Measurements from ENCODE around the gene ST3GAL5.
A peak's percentile ranks its signal among the peaks of the same experiment; 100 is the strongest.

ST3GAL5 gene

DNA sequence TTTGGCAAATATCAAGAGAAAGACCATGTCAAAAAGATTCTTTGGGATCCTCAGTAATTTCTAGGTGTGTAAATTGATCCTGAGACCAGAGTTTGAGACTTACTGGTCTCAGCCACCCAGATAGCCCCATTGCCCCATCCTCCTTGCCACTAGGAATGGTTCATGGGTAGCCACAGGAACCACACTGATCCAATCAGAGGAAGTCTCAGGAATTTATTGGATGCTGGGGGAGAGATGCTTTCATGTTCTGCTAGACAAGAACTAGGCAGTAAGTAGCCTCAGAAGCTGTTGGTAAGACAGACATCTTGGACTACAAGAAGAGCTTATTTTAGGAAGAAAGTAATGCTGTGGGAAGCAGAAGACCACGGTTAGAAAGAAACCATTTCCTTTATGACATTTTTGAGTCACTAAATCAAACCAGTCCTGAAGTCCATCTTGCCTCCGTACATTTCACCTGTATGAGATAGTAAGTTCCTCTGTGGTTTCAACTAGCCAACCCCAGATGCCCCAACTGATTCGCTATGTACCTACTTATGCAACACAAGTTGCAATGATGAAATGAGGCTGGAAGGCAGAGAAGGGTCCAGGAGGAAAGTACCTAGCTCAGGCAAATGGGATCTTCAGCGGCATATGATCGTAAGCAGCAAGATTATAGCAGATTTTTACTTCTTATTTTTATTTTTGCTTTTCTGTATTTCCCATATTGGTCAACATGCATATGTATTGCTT is 3.6 kb upstream of the ST3GAL5 start:
- peaks cover 3% of the 10 kb centered on the region for H3K4me1 ChIP-seq (ENCODE audit: insufficient read depth, insufficient read length)
- no peaks in the 10 kb centered on the region for H3K36me3 ChIP-seq (ENCODE audit: insufficient read depth, insufficient read length, low read length)
- TF ChIP-seq YY1 (IDR thresholded peaks at IDR 0.05; ENCODE audit: insufficient read depth, insufficient read length) (no peak), SUZ12 (IDR thresholded peaks at IDR 0.05; ENCODE audit: extremely low read depth, insufficient read depth, insufficient read length) (no peak), ZNF274 (IDR thresholded peaks at IDR 0.05; ENCODE audit: low read depth, low read length) (no peak)
- DNase-seq (ENCODE audit: low read depth, low spot score) = no peak
- no peak overlapping the region for H3K9ac ChIP-seq (ENCODE audit: insufficient read length, low read depth)
- peaks cover 29% of the 10 kb centered on the region for H3K27me3 ChIP-seq (ENCODE audit: insufficient read depth, insufficient read length)
- no peak overlapping the region for H3K4me3 ChIP-seq (ENCODE audit: insufficient read length, low read depth)
- peaks cover 10% of the 10 kb centered on the region; the same call in 1 of the 2 replicates for H3K9me3 ChIP-seq (ENCODE audit: insufficient read depth, low read length)

DNA sequence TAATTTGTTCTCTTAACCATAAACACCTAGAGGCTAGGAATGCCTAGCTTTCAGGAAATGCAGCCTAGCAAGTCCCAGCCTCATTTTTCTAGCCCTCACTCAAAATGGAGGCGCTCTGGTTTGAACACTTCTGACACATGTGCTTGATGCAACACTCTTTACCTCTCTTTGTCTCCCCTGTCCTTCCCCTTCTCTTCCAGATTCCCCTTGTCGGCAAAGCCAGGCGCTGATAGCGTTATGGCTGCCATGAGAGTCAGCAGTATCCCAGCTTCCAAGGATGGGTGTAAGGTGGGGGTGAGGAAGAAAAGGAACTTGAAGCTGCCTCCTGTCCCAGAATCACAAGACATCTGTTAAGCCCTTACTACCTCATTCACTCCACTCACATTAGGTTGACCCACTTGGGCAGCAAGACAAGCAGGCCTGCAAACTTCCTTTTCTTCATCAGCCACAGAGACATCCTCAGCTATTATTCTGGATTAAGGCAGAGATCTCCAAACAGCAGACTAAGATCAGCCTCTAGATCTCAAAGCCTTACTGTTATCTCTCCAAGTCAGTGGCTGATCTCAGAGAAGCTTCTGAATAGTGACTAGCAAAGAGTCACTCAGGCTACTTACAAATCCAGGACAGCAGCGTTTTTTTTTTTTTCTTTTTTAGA is 1.9 kb upstream of the ST3GAL5 start:
- Histone ChIP-seq H3K4me1 (ENCODE audit: insufficient read depth, insufficient read length) (peaks cover 3% of the 10 kb centered on the region), H3K27me3 (ENCODE audit: insufficient read depth, insufficient read length) (peaks cover 35% of the 10 kb centered on the region), H3K9me3 (ENCODE audit: insufficient read depth, low read length) (peaks cover 10% of the 10 kb centered on the region; the same call in 1 of the 2 replicates), H3K4me3 (ENCODE audit: insufficient read length, low read depth) (no peak overlapping the region), H3K9ac (ENCODE audit: insufficient read length, low read depth) (no peak overlapping the region), H3K36me3 (ENCODE audit: insufficient read depth, insufficient read length, low read length) (no peaks in the 10 kb centered on the region)
- no peak for TF ChIP-seq ZNF274 (IDR thresholded peaks at IDR 0.05; ENCODE audit: low read depth, low read length)
- TF ChIP-seq YY1 (IDR thresholded peaks at IDR 0.05; ENCODE audit: insufficient read depth, insufficient read length) = no peak
- no peak for TF ChIP-seq SUZ12 (IDR thresholded peaks at IDR 0.05; ENCODE audit: extremely low read depth, insufficient read depth, insufficient read length)
- no peak for DNase-seq (ENCODE audit: low read depth, low spot score)

DNA sequence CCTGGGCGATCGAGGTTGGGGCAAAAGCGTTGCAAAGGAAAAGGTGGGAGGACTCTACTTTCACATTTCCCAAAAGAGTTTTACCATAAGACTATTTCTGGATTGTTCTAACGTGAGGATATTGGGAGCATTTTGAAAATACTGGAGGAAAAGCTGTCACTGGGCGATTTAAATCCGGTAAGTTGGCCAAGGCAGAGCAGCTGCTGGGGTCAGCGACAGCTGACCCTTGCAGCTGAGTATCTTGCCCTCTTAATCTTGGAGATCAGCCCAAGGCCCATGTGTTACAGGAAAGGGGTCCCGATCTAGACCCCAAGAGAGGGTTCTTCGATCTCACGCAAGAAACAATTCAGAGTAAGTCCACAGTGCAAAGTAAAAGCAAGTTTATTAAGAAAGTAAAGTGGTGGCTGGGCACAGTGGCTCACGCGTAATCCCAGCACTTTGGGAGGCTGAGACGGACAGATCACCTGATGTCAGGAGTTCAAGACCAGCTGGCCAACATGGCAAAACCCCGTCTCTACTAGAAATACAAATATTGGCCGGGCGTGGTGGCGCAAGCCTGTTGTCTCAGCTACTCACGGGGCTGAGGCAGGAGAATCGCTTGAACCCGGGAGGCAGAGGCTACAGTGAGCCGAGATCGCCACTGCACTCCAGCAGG is 964 bp upstream of the ST3GAL5 start:
- H3K9me3 ChIP-seq (ENCODE audit: insufficient read depth, low read length) = peaks cover 2% of the 10 kb centered on the region; the same call in 1 of the 2 replicates
- peaks cover 35% of the 10 kb centered on the region for H3K27me3 ChIP-seq (ENCODE audit: insufficient read depth, insufficient read length)
- peaks cover 3% of the 10 kb centered on the region for H3K4me1 ChIP-seq (ENCODE audit: insufficient read depth, insufficient read length)
- peak overlapping the region; percentile 83 for H3K9ac ChIP-seq (ENCODE audit: insufficient read length, low read depth)
- H3K4me3 ChIP-seq (ENCODE audit: insufficient read length, low read depth) = peak overlapping the region; percentile 51
- H3K36me3 ChIP-seq (ENCODE audit: insufficient read depth, insufficient read length, low read length) = no peaks in the 10 kb centered on the region
- DNase-seq (ENCODE audit: low read depth, low spot score) = no peak
- TF ChIP-seq SUZ12 (IDR thresholded peaks at IDR 0.05; ENCODE audit: extremely low read depth, insufficient read depth, insufficient read length) (no peak), ZNF274 (IDR thresholded peaks at IDR 0.05; ENCODE audit: low read depth, low read length) (no peak), YY1 (IDR thresholded peaks at IDR 0.05; ENCODE audit: insufficient read depth, insufficient read length) (no peak)

DNA sequence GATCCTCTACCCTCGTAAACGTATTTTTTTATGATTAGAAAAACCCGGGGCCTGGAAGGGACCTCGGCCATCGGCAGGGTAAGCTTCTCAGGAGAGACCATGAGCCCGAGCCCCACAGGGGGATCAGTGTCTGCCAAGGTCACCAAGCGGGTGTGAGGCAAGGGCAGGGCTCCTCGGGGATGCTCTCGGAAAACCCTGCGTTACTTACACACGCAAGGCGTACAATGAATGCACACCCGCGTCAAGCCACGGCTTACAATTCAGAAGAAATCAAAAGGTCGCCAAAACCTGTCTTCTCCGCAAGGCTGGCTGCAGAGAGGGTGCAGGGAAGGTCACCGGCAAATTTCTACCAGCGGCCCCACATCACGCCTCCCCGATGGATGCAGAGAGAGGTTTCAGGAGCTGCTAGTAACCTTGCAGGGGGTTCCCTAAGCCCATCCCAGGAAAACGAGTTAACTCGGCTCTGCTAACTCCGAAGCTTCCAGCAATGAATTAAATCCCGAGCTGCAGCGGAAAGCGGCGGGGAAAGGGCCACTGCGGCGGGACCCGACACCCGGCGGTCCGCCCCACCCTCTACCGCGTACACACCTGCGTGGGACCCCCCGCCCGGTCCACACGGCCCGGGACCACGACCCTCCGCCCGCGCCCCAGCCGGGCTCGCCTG is 638 bp downstream of the ST3GAL5 start:
- no peaks in the 10 kb centered on the region for H3K36me3 ChIP-seq (ENCODE audit: insufficient read depth, insufficient read length, low read length)
- TF ChIP-seq ZNF274 (IDR thresholded peaks at IDR 0.05; ENCODE audit: low read depth, low read length) (no peak), YY1 (IDR thresholded peaks at IDR 0.05; ENCODE audit: insufficient read depth, insufficient read length) (no peak), SUZ12 (IDR thresholded peaks at IDR 0.05; ENCODE audit: extremely low read depth, insufficient read depth, insufficient read length) (no peak)
- no peaks in the 10 kb centered on the region for H3K4me1 ChIP-seq (ENCODE audit: insufficient read depth, insufficient read length)
- H3K4me3 ChIP-seq (ENCODE audit: insufficient read length, low read depth) = peak overlapping the region; percentile 59
- DNase-seq (ENCODE audit: low read depth, low spot score) = no peak
- peaks cover 35% of the 10 kb centered on the region for H3K27me3 ChIP-seq (ENCODE audit: insufficient read depth, insufficient read length)
- peak overlapping the region; percentile 79 for H3K9ac ChIP-seq (ENCODE audit: insufficient read length, low read depth)
- no peaks in the 10 kb centered on the region for H3K9me3 ChIP-seq (ENCODE audit: insufficient read depth, low read length)

DNA sequence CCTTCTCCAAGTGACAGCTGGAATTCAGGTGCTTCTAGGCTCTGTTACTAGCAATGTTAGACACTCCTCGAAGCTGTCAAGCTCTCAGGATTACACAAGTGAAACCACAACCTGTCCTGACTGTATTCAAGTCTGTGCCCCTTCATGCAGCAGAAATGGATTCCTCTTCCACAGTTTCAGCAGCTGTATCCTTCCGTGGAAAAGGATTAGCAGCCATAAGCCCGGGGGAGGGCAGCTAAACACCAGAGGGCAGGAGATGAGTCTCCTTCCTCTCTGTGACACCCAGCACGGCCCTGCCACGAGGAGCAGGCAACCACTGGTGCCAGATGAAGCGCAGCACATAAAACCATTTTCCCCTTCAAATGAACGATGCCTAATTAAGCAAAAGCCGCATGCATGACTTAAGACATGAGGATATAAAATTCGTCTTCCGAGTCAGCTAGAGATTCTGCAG is 1.2 kb downstream of the ST3GAL5 start:
- Histone ChIP-seq H3K4me1 (ENCODE audit: insufficient read depth, insufficient read length) (no peaks in the 10 kb centered on the region), H3K9ac (ENCODE audit: insufficient read length, low read depth) (peak overlapping the region; percentile 79), H3K9me3 (ENCODE audit: insufficient read depth, low read length) (no peaks in the 10 kb centered on the region; the same call in 1 of the 2 replicates), H3K27me3 (ENCODE audit: insufficient read depth, insufficient read length) (peaks cover 35% of the 10 kb centered on the region), H3K36me3 (ENCODE audit: insufficient read depth, insufficient read length, low read length) (no peaks in the 10 kb centered on the region), H3K4me3 (ENCODE audit: insufficient read length, low read depth) (peak overlapping the region; percentile 59)
- TF ChIP-seq SUZ12 (IDR thresholded peaks at IDR 0.05; ENCODE audit: extremely low read depth, insufficient read depth, insufficient read length) (no peak), ZNF274 (IDR thresholded peaks at IDR 0.05; ENCODE audit: low read depth, low read length) (no peak), YY1 (IDR thresholded peaks at IDR 0.05; ENCODE audit: insufficient read depth, insufficient read length) (no peak)
- no peak for DNase-seq (ENCODE audit: low read depth, low spot score)

DNA sequence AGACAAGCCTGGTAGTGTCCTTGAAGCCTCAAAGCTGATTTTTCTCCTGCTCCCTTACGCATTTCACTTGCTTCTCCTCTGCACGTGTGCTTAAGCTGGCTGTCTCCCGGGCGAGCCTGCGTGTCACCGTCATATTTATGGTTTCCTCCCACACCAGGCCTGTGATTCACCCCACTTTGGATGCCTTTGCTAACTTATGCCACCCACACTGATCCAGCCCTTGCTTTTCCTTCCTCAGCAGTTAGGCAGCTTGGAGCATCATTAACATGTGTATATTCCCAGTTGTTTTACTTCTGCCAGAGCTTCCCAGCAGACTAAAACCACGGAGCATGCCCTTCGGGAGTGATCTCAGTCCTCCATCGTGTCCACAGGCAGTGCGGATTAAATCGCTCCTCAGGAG is 2.2 kb downstream of the ST3GAL5 start:
- Histone ChIP-seq H3K4me1 (ENCODE audit: insufficient read depth, insufficient read length) (no peaks in the 10 kb centered on the region), H3K27me3 (ENCODE audit: insufficient read depth, insufficient read length) (peaks cover 35% of the 10 kb centered on the region), H3K36me3 (ENCODE audit: insufficient read depth, insufficient read length, low read length) (no peaks in the 10 kb centered on the region), H3K9me3 (ENCODE audit: insufficient read depth, low read length) (peaks cover 7% of the 10 kb centered on the region; the same call in 1 of the 2 replicates), H3K9ac (ENCODE audit: insufficient read length, low read depth) (no peak overlapping the region), H3K4me3 (ENCODE audit: insufficient read length, low read depth) (no peak overlapping the region)
- TF ChIP-seq ZNF274 (IDR thresholded peaks at IDR 0.05; ENCODE audit: low read depth, low read length) (no peak), SUZ12 (IDR thresholded peaks at IDR 0.05; ENCODE audit: extremely low read depth, insufficient read depth, insufficient read length) (no peak), YY1 (IDR thresholded peaks at IDR 0.05; ENCODE audit: insufficient read depth, insufficient read length) (no peak)
- DNase-seq (ENCODE audit: low read depth, low spot score) = no peak
